PFSK-1 (cell line): Measurements from ENCODE around the gene ARPC4.

Source experiments
- FOXP2 ChIP-seq: optimal IDR thresholded peaks from 2 replicates; pipeline ENCODE3; 2011; ENCODE audit warnings: borderline replicate concordance, control low read depth, inconsistent platforms; ENCODE audit not compliant: insufficient read depth; ENCODE audit errors: extremely low read length, extremely low read depth
- POLR2AphosphoS5 ChIP-seq: IDR thresholded peaks from 2 replicates; pipeline ENCODE4 v1.6.1; 2012; ENCODE audit warnings: low read depth, mild to moderate bottlenecking, control low read depth, low read length, moderate library complexity
- SIN3A ChIP-seq: IDR thresholded peaks from 2 replicates; pipeline ENCODE4 v1.6.1; 2012; ENCODE audit warnings: mild to moderate bottlenecking, low read length, moderate library complexity, borderline replicate concordance; ENCODE audit not compliant: insufficient read depth
- TAF1 ChIP-seq: IDR thresholded peaks from 2 replicates; pipeline ENCODE4 v1.6.1; 2012; ENCODE audit warnings: low read length, control low read depth, borderline replicate concordance; ENCODE audit not compliant: insufficient read depth
- TF ChIP-seq, protein P1 (sequence below), 2 experiments: IDR thresholded peaks; 2 replicates each; pipeline versions ENCODE4 v1.6.1 to v1.8.0; 2011 to 2012; ENCODE audit warnings: low read depth in 2 of 2, low read length in 2 of 2, control low read depth in 1 of 2, inconsistent platforms in 1 of 2, mild to moderate bottlenecking in 1 of 2, moderate library complexity in 1 of 2; ENCODE audit not compliant: insufficient read depth in 1 of 2

Gene ARPC4

GRCh38 chr3:9793161-9793781, 389 bp downstream of the ARPC4 start:
- TF ChIP-seq FOXP2, result no peak
- TF ChIP-seq SIN3A, result no peak
- no peak; the same call in 1 of the 2 replicates for TF ChIP-seq POLR2AphosphoS5
- TF ChIP-seq, protein P1, sequence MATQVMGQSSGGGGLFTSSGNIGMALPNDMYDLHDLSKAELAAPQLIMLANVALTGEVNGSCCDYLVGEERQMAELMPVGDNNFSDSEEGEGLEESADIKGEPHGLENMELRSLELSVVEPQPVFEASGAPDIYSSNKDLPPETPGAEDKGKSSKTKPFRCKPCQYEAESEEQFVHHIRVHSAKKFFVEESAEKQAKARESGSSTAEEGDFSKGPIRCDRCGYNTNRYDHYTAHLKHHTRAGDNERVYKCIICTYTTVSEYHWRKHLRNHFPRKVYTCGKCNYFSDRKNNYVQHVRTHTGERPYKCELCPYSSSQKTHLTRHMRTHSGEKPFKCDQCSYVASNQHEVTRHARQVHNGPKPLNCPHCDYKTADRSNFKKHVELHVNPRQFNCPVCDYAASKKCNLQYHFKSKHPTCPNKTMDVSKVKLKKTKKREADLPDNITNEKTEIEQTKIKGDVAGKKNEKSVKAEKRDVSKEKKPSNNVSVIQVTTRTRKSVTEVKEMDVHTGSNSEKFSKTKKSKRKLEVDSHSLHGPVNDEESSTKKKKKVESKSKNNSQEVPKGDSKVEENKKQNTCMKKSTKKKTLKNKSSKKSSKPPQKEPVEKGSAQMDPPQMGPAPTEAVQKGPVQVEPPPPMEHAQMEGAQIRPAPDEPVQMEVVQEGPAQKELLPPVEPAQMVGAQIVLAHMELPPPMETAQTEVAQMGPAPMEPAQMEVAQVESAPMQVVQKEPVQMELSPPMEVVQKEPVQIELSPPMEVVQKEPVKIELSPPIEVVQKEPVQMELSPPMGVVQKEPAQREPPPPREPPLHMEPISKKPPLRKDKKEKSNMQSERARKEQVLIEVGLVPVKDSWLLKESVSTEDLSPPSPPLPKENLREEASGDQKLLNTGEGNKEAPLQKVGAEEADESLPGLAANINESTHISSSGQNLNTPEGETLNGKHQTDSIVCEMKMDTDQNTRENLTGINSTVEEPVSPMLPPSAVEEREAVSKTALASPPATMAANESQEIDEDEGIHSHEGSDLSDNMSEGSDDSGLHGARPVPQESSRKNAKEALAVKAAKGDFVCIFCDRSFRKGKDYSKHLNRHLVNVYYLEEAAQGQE (IDR thresholded peaks at IDR 0.05; ENCODE audit: insufficient read depth in 1 of 2, low read depth in 2 of 2, low read length in 2 of 2), result no peak
- no peak for TF ChIP-seq TAF1

DNA sequence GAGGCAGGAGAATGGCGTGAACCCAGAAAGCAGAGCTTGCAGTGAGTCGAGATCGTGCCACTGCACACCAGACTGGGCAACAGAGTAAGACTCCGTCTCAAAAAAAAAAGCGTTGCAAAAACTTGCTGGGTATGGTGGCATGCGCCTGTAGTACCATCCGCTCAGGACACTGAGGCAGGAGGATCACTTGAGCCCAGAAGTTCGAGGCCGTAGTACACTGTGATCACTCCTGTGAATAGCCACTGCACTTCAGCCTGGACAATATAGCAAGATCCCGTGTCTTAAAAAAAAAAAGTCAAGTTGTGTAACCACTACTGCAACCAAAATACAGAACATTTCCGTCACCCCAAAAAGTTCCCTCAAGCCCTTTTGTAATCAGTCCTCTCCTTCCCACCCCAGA, 1.5 kb downstream of the ARPC4 start:
- TF ChIP-seq, protein P1 (IDR thresholded peaks at IDR 0.05; ENCODE audit: insufficient read depth in 1 of 2, low read depth in 2 of 2, low read length in 2 of 2), result no peak
- no peak for TF ChIP-seq SIN3A
- TF ChIP-seq POLR2AphosphoS5, result no peak
- TF ChIP-seq TAF1, result no peak
- TF ChIP-seq FOXP2, result no peak

- no peak for TF ChIP-seq POLR2AphosphoS5
- TF ChIP-seq, protein P1 (IDR thresholded peaks at IDR 0.05; ENCODE audit: insufficient read depth in 1 of 2, low read depth in 2 of 2, low read length in 2 of 2), result no peak
- no peak for TF ChIP-seq TAF1
- no peak for TF ChIP-seq SIN3A
- TF ChIP-seq FOXP2, result no peak
Measured at GRCh38 chr3:9795207-9795606, 2.3 kb downstream of the ARPC4 start.

DNA sequence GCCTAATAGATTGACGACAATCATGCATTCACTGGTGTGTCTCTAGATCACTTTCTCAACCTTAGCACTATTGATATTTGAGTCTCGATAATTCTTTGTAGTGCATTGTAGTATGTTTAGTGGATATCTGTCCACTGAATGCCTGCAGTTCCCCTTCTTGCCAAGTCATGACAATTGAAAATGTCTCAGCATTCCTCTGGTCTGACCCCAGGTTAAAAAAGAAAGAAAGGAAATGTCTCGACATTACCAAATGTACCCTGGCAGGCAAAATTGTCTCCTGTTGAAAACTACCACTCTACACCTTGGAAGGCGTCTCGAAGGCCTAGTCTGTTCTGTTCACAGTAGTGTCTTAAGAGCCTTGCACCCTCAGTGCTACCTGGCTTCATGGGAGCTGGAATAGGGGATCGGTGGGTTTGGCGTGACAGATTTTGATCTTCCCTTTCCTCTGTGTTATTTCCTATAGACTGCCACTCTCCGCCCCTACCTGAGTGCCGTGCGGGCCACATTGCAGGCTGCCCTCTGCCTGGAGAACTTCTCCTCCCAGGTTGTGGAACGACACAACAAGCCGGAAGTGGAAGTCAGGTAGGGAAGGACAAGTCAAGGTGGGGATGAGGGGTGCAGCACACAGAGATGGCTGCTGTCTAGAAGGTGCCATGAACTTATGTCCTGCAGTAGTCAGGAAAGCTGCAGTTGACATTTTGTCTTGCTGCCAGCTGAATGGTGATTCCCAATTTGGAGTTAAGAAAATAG, 4.5 kb downstream of the ARPC4 start:
- TF ChIP-seq POLR2AphosphoS5 (no peak), TAF1 (no peak), FOXP2 (no peak), SIN3A (no peak)
- TF ChIP-seq, protein P1 (IDR thresholded peaks at IDR 0.05; ENCODE audit: insufficient read depth in 1 of 2, low read depth in 2 of 2, low read length in 2 of 2), result no peak

DNA sequence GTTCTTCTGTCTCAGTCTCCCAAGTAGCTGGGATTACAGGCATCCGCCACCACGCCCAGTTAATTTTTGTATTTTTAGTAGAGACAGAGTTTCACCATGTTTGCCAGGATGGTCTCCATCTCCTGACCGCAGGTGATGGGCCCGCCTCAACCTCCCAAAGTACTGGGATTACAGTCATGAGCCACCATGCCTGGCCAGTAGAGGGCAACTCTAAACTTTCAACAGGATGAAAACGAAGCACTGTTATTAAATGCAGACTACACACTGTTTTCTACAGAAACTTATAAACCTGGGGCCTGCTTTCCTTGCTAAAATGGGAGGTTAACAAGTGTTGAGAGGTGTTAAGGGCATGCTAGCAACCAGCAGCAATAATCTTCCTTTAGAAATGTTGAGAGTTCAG, 7.6 kb downstream of the ARPC4 start:
- no peak for TF ChIP-seq SIN3A
- TF ChIP-seq, protein P1 (IDR thresholded peaks at IDR 0.05; ENCODE audit: insufficient read depth in 1 of 2, low read depth in 2 of 2, low read length in 2 of 2), result no peak
- no peak for TF ChIP-seq TAF1
- TF ChIP-seq POLR2AphosphoS5, result no peak
- TF ChIP-seq FOXP2, result no peak
